Medulla oblongata (tissue), 1 donor: ENCODE results near the gene HSPG2.

Experiments used
- DNase-seq: peaks from one replicate; pipeline ENCODE4 v3.0.0-alpha.2; 2015; ENCODE audit errors: extremely low spot score

Gene HSPG2

GRCh38 chr1:21845646-21846641, 91.2 kb downstream of the HSPG2 start:
- DNase-seq: no peak

DNA sequence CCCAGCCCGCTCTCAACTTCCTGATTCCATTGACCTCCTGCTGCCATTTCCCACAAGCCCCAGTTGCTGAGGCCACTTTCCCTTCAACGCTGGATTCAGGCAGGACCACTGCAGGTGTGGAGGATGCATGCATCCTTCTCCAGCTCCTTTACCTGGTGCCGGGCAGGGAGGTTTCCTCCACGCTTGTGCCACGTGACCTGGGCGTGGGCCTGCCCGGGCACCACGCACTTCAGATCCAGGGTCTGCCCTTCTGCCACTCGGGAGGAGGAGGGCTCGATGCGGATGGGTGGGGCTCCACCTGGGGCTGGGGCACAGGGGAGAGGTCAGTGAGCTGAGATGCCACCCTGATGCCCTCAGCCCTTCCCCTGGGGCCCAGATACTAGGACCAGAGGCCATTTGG, 93.1 kb downstream of the HSPG2 start:
- DNase-seq: no peak

GRCh38 chr1:21843208-21843607, 93.9 kb downstream of the HSPG2 start:
- no peak for DNase-seq

- DNase-seq: no peak
Observed at GRCh38 chr1:21842606-21843162, 94.4 kb downstream of the HSPG2 start.

DNA sequence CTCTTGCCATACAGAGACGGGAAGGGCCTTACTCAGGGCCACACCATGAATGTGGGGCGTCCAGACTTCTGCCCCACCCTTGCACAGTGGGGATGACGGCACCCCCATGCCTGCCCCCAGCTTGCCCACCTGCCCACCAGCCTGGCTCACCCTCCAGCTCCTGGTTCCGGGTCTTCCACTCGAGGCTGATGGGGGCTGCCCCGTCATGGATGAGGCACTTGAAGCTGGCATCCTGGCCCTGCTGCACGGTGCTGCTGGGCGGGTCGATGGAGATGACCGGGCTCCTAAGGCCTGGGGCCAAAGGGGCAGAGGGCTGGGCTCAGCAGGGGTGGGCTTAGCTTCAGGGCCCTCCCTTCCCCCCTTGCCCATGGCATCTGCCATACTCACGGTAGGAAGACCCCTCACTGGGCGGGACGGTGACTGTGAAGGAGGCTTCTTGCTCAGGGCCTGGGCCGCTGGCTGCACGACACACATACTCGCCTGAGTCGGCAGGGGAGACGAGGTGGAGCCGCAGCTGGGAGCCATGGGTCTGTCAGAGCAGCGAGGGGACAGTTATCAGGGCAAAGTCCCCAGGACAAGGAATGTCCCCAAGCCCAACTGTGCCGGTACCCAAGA, 95.2 kb downstream of the HSPG2 start:
- DNase-seq: no peak

DNA sequence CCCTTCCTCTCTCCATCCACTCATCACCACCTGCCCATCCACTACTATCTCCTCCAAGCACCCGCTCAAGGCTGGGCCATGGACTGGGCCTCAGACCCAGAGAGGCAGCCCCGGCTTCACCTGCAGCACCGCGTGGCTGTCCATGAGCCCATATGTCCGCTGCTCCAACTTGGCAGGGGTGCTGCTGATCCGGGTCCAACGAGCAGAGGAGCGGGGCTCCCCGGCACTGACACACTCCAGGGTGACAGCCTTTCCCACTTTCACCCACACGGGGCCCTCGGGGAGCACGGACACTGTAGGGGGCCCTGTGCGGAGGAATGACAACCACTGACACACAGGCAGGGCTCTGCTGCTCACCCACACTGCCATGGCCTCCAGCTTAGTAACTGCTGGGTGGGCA, 96.1 kb downstream of the HSPG2 start:
- no peak for DNase-seq

GRCh38 chr1:21839337-21840037, 97.6 kb downstream of the HSPG2 start:
- DNase-seq: no peak

GRCh38 chr1:21838359-21839157, 98.6 kb downstream of the HSPG2 start:
- no peak for DNase-seq

GRCh38 chr1:21837476-21837875, 99.6 kb downstream of the HSPG2 start:
- DNase-seq: no peak

DNA sequence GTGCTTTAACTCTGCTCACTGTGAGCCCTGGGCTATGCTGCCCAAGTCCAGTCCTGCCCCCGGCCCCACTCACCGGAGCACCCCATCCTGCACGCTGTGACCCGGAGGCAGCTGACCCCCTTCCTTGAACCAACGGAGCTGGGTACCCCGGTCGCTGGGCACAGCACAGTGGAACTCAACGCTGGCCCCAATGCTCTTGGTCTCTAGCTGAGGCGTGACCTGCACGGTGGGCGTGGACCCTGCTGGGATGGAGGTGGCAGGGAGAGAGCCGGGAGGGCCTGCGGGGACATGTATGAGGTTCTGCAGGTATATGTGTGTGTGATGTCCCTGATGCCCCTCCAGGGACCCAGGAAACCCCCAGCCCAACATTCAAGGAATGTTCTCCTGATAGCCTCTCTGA, 100.4 kb downstream of the HSPG2 start:
- DNase-seq: no peak

DNA sequence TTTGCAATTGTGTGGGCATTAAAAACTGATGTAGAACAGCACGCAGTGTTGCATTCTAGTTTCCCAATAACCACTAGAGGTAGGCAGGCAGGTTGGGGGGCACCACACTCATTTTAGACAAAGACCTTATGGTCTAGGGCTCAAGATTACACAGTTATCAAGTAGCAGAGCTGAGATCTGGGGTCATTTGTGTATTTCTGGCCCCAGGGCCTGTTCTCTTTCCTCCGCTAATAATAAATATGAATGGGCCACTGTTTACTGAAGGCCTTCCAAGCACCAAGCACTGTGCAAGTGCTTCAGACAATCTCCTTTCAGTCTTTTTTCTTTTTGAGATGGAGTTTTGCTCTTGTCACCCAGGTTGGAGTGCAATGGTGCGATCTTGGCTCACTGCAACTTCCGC, 101.1 kb downstream of the HSPG2 start:
- no peak for DNase-seq

- DNase-seq: no peak
Observed at GRCh38 chr1:21834666-21835065, 102.4 kb downstream of the HSPG2 start.

DNA sequence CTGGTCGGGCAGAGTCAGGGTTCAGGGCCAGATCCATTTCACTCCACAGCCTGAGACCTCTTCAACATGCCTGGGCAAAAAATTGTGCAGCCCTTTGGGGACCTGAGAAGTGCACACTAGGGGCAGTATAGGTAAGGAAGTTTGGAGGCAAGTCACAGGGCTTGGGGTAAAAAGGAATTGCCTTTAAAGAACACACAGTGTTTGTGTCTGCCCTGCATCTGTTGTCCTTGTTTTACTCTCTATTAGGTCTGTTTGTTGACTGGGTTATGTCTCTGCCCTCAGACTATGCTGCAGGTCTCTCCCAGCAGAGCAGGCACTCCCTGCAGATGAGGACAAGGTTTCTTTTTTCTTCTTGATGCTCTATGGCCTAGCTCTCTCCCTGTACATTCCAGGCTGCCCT, 103.0 kb downstream of the HSPG2 start:
- no peak for DNase-seq

DNA sequence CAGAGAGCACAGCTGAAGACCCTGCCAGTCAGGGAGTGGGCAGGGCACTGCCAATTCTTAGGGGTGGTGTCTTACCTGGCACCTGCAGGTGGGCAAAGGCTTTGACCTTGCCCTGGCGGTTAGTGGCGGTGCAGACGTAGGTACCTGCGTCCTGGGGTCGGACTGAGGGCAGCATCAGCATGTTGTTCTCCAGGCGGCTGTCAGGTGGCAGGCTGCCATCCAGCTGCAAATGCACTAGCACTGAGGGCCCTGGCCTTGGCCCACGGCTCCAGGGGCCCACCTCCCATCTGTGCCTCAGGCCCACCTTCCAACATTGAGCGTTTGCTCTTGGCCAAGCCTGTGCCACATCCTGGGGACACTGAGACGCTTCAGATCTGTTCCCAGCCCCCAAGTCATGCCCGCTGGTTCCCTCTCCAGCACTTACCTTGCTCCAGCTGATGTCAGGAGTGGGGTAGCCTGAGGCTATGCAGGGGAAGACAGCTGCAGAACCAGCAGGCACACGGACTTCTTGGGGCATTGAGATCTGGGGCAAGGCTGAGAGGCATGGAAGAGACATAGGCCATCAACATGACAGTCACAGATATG, 103.6 kb downstream of the HSPG2 start:
- no peak for DNase-seq

- no peak for DNase-seq
Observed at GRCh38 chr1:21831454-21831970, 105.6 kb downstream of the HSPG2 start.

- no peak for DNase-seq
Observed at GRCh38 chr1:21830792-21831453, 106.2 kb downstream of the HSPG2 start.

DNA sequence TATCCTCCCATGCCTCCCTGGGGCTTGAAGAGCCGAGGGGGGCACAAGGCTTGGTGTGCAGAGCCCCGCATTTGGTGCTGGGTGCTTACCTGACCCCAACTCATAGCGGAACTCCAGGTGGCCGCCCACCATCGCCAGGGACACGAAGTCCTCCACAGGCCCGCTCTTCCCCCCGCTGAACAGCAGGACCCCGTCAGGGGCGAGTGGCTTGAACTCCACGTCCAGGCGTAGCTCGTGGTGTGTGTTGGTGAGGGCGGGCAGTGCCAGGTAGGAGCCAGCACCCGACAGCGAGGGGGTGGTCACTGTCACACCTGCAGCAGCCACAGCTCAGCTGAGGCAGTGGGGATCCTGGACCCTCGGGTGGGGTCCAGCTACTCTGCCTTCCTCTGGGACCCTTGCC, 107.8 kb downstream of the HSPG2 start:
- DNase-seq: no peak

DNA sequence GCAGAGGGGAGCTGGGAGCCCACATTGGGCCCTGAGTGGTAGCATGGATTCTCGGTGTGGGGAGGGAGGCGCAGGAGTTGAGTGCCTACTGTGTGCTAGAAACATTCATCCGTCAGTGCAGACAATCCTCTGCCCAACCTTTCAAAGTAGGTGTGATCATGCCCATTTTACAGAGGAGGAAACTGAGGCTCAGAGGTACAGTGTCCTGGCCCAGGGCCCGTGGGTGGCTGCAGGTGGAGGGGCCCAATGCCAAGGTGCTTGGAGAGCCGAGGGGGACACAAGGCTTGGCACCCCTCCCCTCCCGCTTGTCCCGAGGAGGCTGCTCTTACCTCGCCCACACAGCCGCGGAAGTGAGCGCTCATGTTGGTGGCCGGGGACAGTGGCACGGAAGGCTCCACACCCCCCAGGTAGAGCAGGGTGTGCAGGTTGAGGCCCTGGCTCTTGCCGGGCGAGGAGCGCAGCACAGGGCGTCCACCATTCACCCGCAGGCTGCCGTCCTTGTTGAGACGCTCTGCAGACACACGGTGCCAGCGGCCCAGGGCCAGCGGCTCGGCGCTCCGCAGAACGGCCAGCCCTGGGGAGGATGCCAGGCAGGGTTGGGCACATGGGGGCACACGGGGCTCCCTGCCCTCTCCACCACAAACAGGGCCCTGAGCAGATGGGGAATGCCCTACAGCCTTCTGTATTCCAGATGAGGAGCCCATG, 108.5 kb downstream of the HSPG2 start:
- DNase-seq: no peak

DNA sequence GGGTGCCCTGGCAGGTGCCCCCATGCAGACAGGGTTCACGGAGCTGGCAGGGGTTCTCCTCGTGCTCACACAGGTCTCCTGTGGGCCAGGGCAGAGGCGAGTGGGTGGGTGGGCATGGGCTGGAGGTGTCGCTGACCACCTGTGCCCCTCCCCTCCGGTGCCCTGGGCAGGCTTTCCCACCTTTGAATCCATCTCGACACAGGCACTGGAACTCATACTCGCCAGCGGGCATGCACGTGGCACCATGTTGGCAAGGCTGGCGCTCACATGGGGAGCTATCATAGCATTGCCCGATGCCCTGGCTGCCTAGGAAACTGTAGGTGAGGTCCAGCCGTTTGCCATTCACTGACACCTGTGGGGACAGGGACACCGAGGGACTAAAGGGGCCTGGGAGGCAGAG, 109.0 kb downstream of the HSPG2 start:
- DNase-seq: no peak
